ENCODE data around the gene SERPINB7. TPM values are rescaled to one million over a fixed set of nuclear protein-coding genes. Genes with fewer than 3 reads are reported as not detected.

SERPINB7 gene
- total and polyA plus RNA-seq, 11 donors, result 1.4 TPM; not detected in 10

DNA sequence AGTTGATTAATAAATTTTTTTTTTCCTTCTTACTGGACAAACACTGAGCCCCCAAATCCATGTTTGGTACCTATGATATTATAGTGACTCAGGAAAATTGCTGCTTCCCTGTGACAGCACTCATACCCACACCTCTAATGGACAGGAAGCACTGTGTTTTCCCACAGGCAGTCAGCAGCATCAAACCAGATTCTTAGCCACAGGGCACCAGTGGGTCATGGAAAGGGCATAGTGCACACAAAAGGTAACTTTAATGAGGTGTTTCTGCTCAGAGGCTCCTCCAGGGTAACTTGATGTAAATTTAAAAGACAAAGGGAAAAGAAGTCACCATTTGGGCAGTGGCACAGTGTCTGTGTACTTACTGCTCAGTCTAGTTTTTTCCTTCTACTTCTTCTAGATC lies 38.3 kb upstream of the SERPINB7 start:
- no peaks in the 10 kb centered on the region for H3K27me3 ChIP-seq
- no peaks in the 10 kb centered on the region for H3K9me3 ChIP-seq
- no peak for ATAC-seq
- DNase-seq, result no peak
- TF ChIP-seq, protein P1, sequence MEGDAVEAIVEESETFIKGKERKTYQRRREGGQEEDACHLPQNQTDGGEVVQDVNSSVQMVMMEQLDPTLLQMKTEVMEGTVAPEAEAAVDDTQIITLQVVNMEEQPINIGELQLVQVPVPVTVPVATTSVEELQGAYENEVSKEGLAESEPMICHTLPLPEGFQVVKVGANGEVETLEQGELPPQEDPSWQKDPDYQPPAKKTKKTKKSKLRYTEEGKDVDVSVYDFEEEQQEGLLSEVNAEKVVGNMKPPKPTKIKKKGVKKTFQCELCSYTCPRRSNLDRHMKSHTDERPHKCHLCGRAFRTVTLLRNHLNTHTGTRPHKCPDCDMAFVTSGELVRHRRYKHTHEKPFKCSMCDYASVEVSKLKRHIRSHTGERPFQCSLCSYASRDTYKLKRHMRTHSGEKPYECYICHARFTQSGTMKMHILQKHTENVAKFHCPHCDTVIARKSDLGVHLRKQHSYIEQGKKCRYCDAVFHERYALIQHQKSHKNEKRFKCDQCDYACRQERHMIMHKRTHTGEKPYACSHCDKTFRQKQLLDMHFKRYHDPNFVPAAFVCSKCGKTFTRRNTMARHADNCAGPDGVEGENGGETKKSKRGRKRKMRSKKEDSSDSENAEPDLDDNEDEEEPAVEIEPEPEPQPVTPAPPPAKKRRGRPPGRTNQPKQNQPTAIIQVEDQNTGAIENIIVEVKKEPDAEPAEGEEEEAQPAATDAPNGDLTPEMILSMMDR (IDR thresholded peaks at IDR 0.05), result no peak
- TF ChIP-seq POLR2A (IDR thresholded peaks at IDR 0.05), result no peak
- no peaks in the 10 kb centered on the region for H3K36me3 ChIP-seq
- H3K27ac ChIP-seq, result no peak overlapping the region
- H3K4me1 ChIP-seq, result no peaks in the 10 kb centered on the region
- H3K4me3 ChIP-seq, result no peak overlapping the region
- intact Hi-C loops (cut with DNase I), result no loop called here

DNA sequence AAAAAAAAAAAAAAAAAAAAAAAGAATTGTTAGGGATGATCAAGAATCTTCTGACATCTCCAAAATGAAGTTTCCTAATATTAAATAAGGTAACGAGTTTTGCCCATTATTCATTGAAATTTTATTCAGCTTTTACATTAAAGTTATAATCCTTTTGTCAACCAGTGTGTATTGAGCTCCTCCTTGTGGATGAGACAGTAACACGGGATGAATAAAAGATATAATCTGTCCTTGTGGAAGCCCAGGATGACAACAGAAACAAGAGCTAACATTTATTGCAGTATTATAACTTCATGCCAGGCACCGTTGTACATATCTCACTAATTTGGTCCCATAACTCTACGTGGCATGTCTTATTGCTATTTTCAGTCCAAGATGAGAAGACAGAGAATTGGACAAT lies 33.4 kb upstream of the SERPINB7 start:
- Histone ChIP-seq H3K27me3 (no peaks in the 10 kb centered on the region), H3K27ac (no peak overlapping the region), H3K4me1 (no peaks in the 10 kb centered on the region), H3K4me3 (no peak overlapping the region), H3K9me3 (no peaks in the 10 kb centered on the region), H3K36me3 (no peaks in the 10 kb centered on the region)
- TF ChIP-seq, protein P1 (IDR thresholded peaks at IDR 0.05), result no peak
- TF ChIP-seq POLR2A (IDR thresholded peaks at IDR 0.05), result no peak
- no peak for DNase-seq
- no peak for ATAC-seq
- whole genome bisulfite sequencing, 4 donors, result 55 to 71% (median 59%) methylated on average over 4 of the region's 4 CpGs
- intact Hi-C loops (cut with DNase I), result no loop called here

DNA sequence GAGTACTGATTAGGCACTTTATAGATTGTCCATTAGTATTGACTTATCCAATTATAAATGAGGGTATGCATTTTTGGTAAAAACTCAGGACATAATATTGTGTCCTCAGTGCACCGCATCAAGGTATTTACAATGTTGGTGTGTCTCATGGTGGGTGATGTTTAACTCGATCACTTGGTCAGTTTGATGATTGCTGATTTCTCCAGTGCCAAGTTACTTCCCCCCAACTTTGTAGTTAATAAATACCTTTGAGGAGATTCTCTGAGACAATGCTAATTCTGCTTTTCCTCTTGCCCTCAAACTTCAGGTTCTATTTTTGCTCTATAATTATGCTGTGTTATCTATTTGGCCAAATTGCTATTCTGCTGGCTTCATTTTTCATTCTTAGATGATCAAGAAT lies 28.2 kb upstream of the SERPINB7 start:
- H3K4me3 ChIP-seq, result no peak overlapping the region
- intact Hi-C loops (cut with DNase I), result no loop called here
- H3K27ac ChIP-seq, result no peak overlapping the region
- TF ChIP-seq POLR2A (IDR thresholded peaks at IDR 0.05), result no peak
- TF ChIP-seq, protein P1 (IDR thresholded peaks at IDR 0.05), result no peak
- ATAC-seq (no peak), DNase-seq (no peak)
- no peaks in the 10 kb centered on the region for H3K36me3 ChIP-seq
- 89 to 95% (median 90%) methylated on average over 2 of the region's 2 CpGs for WGBS, 4 donors
- H3K4me1 ChIP-seq, result no peaks in the 10 kb centered on the region
- H3K9me3 ChIP-seq, result peaks cover 0 to 10% (median 0%) of the 10 kb centered on the region in 12 donors
- no peaks in the 10 kb centered on the region for H3K27me3 ChIP-seq

DNA sequence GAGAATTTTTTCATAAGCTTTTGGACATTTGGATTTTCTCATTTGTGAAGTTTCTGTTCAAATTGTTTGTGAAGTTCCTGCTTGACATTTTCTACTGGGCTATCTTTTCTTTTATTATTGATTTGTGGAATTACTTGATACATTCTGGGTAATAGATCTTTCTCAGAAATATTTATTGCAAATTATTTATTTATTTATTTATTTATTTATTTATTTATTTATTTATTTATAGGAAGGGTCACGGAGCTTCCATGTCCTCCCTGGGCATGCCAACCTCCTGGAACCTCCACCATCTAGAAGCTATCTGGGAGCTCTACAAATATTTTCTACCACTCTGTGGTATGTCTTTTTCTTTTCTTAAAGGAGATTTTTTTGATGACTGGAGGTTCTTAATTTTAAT lies 25.7 kb upstream of the SERPINB7 start:
- H3K27ac ChIP-seq, result no peak overlapping the region
- TF ChIP-seq, protein P1 (IDR thresholded peaks at IDR 0.05), result no peak
- TF ChIP-seq POLR2A (IDR thresholded peaks at IDR 0.05), result no peak
- no peaks in the 10 kb centered on the region for H3K36me3 ChIP-seq
- DNase-seq (no peak), ATAC-seq (no peak)
- WGBS, 4 donors, result 50 to 75% (median 64%) methylated on average over 1 of the region's 1 CpG
- peaks cover 0 to 10% (median 0%) of the 10 kb centered on the region in 12 donors for H3K9me3 ChIP-seq
- H3K4me1 ChIP-seq, result no peaks in the 10 kb centered on the region
- H3K4me3 ChIP-seq, result no peak overlapping the region
- intact Hi-C loops (cut with DNase I), result no loop called here
- no peaks in the 10 kb centered on the region for H3K27me3 ChIP-seq
